ENCODE data around the gene TMEM41A. TPM values are rescaled to one million over a fixed set of nuclear protein-coding genes. Genes with fewer than 3 reads are reported as not detected.
A peak's percentile ranks its signal among the peaks of the same experiment; 100 is the strongest.

The TMEM41A gene
- total RNA-seq, 2 donors from 2014 or later = 19.7 to 21.4 TPM

- peaks cover 1% of the 10 kb centered on the region for H3K27me3 Mint-ChIP-seq (ENCODE audit: insufficient read depth)
- no peaks in the 10 kb centered on the region for H3K4me1 Mint-ChIP-seq
- peaks cover 7% of the 10 kb centered on the region for H3K27me3 ChIP-seq (ENCODE audit: control insufficient read depth, insufficient read depth, low read length, poor library complexity, severe bottlenecking)
- H3K9ac ChIP-seq (ENCODE audit: extremely low read depth, low read length, poor library complexity, severe bottlenecking) = no peak overlapping the region
- H3K4me1 ChIP-seq (ENCODE audit: control insufficient read depth, insufficient read depth, low read length) = no peaks in the 10 kb centered on the region
- no peaks in the 10 kb centered on the region for H3K36me3 Mint-ChIP-seq (ENCODE audit: low read depth)
- no peak for DNase-seq
- H3K4me3 ChIP-seq (ENCODE audit: low read length) = no peak overlapping the region
- 86% methylated on average over 1 of the region's 2 CpGs; no CpG with 5 or more reads in 1 of the 2 experiments for WGBS, 2 experiments (ENCODE audit: insufficient coverage in 1 of 2, insufficient read length in 1 of 2)
- TF ChIP-seq CTCF (conservative IDR thresholded peaks at IDR 0.05) = no peak
- no peaks in the 10 kb centered on the region for H3K9me3 Mint-ChIP-seq
- H3K27ac Mint-ChIP-seq = no peak overlapping the region
- no peaks in the 10 kb centered on the region for H3K9me3 ChIP-seq (ENCODE audit: control insufficient read depth, low read length)
- no peak overlapping the region for H3K4me3 Mint-ChIP-seq
- H3K36me3 ChIP-seq (ENCODE audit: control insufficient read depth, insufficient read depth, low read length) = no peaks in the 10 kb centered on the region
- H3K27ac ChIP-seq (ENCODE audit: low read depth, low read length) = no peak overlapping the region
Observed at GRCh38 chr3:185526349-185526951, 27.6 kb upstream of the TMEM41A start.

GRCh38 chr3:185521349-185522138, 22.7 kb upstream of the TMEM41A start:
- Mint-ChIP-seq H3K4me3 (no peak overlapping the region), H3K36me3 (ENCODE audit: low read depth) (no peaks in the 10 kb centered on the region), H3K4me1 (no peaks in the 10 kb centered on the region), H3K27me3 (ENCODE audit: insufficient read depth) (peaks cover 7% of the 10 kb centered on the region), H3K27ac (no peak overlapping the region), H3K9me3 (no peaks in the 10 kb centered on the region)
- no peaks in the 10 kb centered on the region for H3K9me3 ChIP-seq (ENCODE audit: control insufficient read depth, low read length)
- H3K9ac ChIP-seq (ENCODE audit: extremely low read depth, low read length, poor library complexity, severe bottlenecking) = no peak overlapping the region
- peaks cover 7% of the 10 kb centered on the region for H3K27me3 ChIP-seq (ENCODE audit: control insufficient read depth, insufficient read depth, low read length, poor library complexity, severe bottlenecking)
- H3K36me3 ChIP-seq (ENCODE audit: control insufficient read depth, insufficient read depth, low read length) = no peaks in the 10 kb centered on the region
- H3K27ac ChIP-seq (ENCODE audit: low read depth, low read length) = no peak overlapping the region
- no peak for TF ChIP-seq CTCF (conservative IDR thresholded peaks at IDR 0.05)
- 91 to 92% methylated on average over 7 of the region's 7 CpGs for WGBS, 2 experiments (ENCODE audit: insufficient coverage in 1 of 2, insufficient read length in 1 of 2)
- DNase-seq = no peak
- H3K4me1 ChIP-seq (ENCODE audit: control insufficient read depth, insufficient read depth, low read length) = no peaks in the 10 kb centered on the region
- H3K4me3 ChIP-seq (ENCODE audit: low read length) = no peak overlapping the region

GRCh38 chr3:185519021-185519420, 20.2 kb upstream of the TMEM41A start:
- H3K27me3 Mint-ChIP-seq (ENCODE audit: insufficient read depth) = peaks cover 16% of the 10 kb centered on the region
- Histone ChIP-seq H3K27me3 (ENCODE audit: control insufficient read depth, insufficient read depth, low read length, poor library complexity, severe bottlenecking) (peaks cover 15% of the 10 kb centered on the region), H3K4me3 (ENCODE audit: low read length) (no peak overlapping the region), H3K4me1 (ENCODE audit: control insufficient read depth, insufficient read depth, low read length) (no peaks in the 10 kb centered on the region), H3K9me3 (ENCODE audit: control insufficient read depth, low read length) (no peaks in the 10 kb centered on the region), H3K27ac (ENCODE audit: low read depth, low read length) (no peak overlapping the region), H3K36me3 (ENCODE audit: control insufficient read depth, insufficient read depth, low read length) (no peaks in the 10 kb centered on the region), H3K9ac (ENCODE audit: extremely low read depth, low read length, poor library complexity, severe bottlenecking) (no peak overlapping the region)
- peak; percentile 46 for DNase-seq
- H3K4me1 Mint-ChIP-seq = no peaks in the 10 kb centered on the region
- peak; percentile 64 for TF ChIP-seq CTCF (conservative IDR thresholded peaks at IDR 0.05)
- no peaks in the 10 kb centered on the region for H3K36me3 Mint-ChIP-seq (ENCODE audit: low read depth)
- H3K9me3 Mint-ChIP-seq = no peaks in the 10 kb centered on the region
- H3K27ac Mint-ChIP-seq = no peak overlapping the region
- WGBS, 2 experiments (ENCODE audit: insufficient coverage in 1 of 2, insufficient read length in 1 of 2) = 84 to 87% methylated on average over 3 of the region's 5 CpGs
- no peak overlapping the region for H3K4me3 Mint-ChIP-seq
